Rectal smooth muscle tissue (tissue), 1 donor: Measurements from ENCODE around the gene MS4A1.
"Not testable (repeated sequence)": the region's sequence is repeated elsewhere in the genome, so short reads cannot be mapped to it uniquely, and the experiment has no call there.

Experiments
- H3K27ac ChIP-seq: one replicate; pipeline ENCODE4 v1.7.0; 2013; ENCODE audit warnings: low read depth, low read length, inconsistent platforms
- H3K27me3 ChIP-seq: one replicate; pipeline ENCODE4 v1.7.0; 2013; ENCODE audit warnings: low read length; ENCODE audit not compliant: control insufficient read depth, insufficient read depth
- H3K36me3 ChIP-seq: one replicate; pipeline ENCODE4 v1.7.0; 2013; ENCODE audit warnings: low read length; ENCODE audit not compliant: control insufficient read depth, insufficient read depth
- H3K4me1 ChIP-seq: one replicate; pipeline ENCODE4 v1.7.0; 2013; ENCODE audit warnings: low read length; ENCODE audit not compliant: control insufficient read depth, insufficient read depth
- H3K4me3 ChIP-seq: one replicate; pipeline ENCODE4 v1.7.0; 2013; ENCODE audit warnings: low read length
- H3K9ac ChIP-seq: one replicate; pipeline ENCODE4 v1.7.0; 2013; ENCODE audit warnings: low read length

The MS4A1 gene

DNA sequence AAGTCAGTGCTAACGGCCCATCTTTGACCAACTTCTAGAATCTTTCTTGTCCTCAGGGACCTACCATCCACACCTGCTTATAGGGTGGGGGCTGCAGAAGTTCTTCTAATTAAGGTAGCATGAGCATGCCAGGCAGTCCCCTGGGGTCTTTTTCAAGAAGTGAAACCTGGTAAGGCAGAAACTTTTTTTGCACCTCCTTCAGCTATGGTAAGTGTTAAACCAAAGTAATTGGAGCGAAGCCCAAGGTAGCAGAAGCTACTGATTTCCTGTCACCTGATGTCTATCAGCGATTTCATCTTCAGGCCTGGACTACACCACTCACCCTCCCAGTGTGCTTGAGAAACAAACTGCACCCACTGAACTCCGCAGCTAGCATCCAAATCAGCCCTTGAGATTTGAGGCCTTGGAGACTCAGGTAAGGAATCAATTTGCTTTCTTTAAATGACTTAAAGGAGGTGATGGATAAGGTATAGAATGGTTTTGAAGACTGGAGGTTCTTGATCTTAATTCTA, at the start of gene MS4A1:
Gene MS4A1, plus strand, starts transcription at position 317 of the 512 bp plus-strand sequence. CDS start 6,528 bp downstream, outside the sequence.
- Histone ChIP-seq H3K4me1 (no peaks in the 10 kb centered on the region), H3K27me3 (no peaks in the 10 kb centered on the region), H3K9ac (no peak within 1 kb of the TSS), H3K36me3 (no peaks in the 10 kb centered on the region), H3K27ac (no peak within 1 kb of the TSS), H3K4me3 (no peak within 1 kb of the TSS)

DNA sequence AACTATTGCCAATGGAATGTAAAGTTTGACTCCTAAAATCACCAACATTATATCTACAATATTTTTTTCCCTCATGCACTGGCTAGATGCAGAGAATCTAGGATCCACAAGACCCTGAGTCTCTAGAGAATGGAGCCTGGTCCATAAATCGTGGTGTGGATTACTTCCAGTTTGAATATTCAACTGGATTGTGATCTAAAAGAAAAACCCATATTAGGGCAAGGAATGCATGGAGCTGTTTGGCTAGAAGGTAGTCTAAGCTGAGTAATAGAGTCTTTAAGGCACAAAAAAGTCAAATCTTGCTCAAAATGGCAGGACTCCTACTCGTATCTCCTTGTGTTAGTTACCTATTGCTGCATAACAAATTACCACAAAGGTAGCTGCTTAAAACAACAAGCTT, 35.6 kb upstream of the MS4A1 start:
- Histone ChIP-seq H3K36me3 (no peaks in the 10 kb centered on the region), H3K9ac (no peak overlapping the region), H3K4me3 (no peak overlapping the region), H3K27me3 (no peaks in the 10 kb centered on the region), H3K4me1 (no peaks in the 10 kb centered on the region), H3K27ac (no peak overlapping the region)

DNA sequence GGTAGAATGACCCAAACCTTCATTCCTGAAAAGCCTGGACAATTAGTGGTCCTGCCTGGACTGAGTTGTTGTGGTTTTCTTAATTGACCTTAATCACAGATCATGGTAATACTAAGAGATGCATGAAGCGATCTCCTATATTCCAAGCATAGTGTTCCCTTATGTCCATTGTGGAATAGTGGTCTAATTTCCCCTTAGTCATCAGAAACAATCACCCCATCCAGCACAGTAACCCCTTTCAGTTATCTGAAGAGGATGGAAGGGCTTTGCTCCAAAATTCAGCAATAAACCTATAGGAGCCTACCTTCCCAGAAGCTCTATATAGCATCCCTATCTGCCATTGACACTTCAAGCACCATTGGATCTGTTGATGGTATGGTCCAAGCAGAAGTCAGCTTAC, 33.0 kb upstream of the MS4A1 start:
- Histone ChIP-seq H3K36me3 (no peaks in the 10 kb centered on the region), H3K4me1 (no peaks in the 10 kb centered on the region), H3K9ac (no peak overlapping the region), H3K4me3 (no peak overlapping the region), H3K27me3 (no peaks in the 10 kb centered on the region), H3K27ac (no peak overlapping the region)

DNA sequence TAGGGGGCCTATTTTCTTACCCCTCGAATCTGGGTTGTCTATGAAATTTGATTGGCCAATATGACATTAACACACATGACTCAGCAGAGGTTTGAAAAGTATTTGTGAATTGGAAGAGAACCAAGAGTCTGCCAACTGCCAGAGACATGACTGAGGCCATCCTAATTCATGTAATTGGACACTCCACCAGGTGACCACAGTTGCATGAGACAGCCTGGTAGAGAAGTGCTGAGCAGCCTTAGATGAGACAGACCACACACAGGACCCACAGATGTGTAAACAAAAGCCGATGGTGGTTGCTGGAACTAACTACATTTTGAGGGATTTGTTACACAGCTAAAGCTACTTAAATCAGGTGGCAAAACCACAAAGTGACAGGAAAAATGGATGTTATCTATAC, 27.1 kb upstream of the MS4A1 start:
- Histone ChIP-seq H3K4me1 (no peaks in the 10 kb centered on the region), H3K27ac (no peak overlapping the region), H3K27me3 (no peaks in the 10 kb centered on the region), H3K4me3 (no peak overlapping the region), H3K9ac (no peak overlapping the region), H3K36me3 (no peaks in the 10 kb centered on the region)

DNA sequence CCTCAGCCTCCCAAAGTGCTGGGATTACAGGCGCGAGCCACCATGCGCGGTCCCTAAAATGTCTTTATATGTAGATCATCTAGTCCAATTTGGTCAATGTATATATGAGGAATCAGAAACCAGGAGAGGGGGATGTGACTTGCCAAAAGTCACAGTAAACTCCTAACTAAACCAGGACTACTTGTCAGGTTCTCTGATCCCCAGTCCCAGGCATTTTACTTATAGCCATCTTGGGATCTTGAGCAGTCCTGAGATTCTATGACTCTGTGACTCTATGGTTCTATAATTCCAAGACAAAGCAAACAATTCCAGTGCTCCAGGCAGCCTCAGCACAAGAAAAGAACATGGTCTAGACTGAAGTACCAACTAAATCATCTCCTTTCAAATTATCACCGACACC, 26.4 kb upstream of the MS4A1 start, which contains the start of gene MS4A5:
Gene MS4A5, plus strand, starts transcription at position 301 of the 400 bp plus-strand sequence. CDS start 103 bp downstream, outside the sequence.
- no peaks in the 10 kb centered on the region for H3K36me3 ChIP-seq
- H3K4me3 ChIP-seq: no peak within 1 kb of the TSS
- H3K4me1 ChIP-seq: no peaks in the 10 kb centered on the region
- H3K9ac ChIP-seq: no peak within 1 kb of the TSS
- H3K27me3 ChIP-seq: no peaks in the 10 kb centered on the region
- H3K27ac ChIP-seq: no peak within 1 kb of the TSS

- no peaks in the 10 kb centered on the region for H3K4me1 ChIP-seq
- no peaks in the 10 kb centered on the region for H3K27me3 ChIP-seq
- no peaks in the 10 kb centered on the region for H3K36me3 ChIP-seq
- no peak overlapping the region for H3K4me3 ChIP-seq
- no peak overlapping the region for H3K9ac ChIP-seq
- no peak overlapping the region for H3K27ac ChIP-seq
Measured at GRCh38 chr11:60431251-60431650, 24.4 kb upstream of the MS4A1 start.

GRCh38 chr11:60433401-60433800, 22.2 kb upstream of the MS4A1 start:
- no peaks in the 10 kb centered on the region for H3K27me3 ChIP-seq
- H3K36me3 ChIP-seq: no peaks in the 10 kb centered on the region
- H3K4me3 ChIP-seq: no peak overlapping the region
- H3K27ac ChIP-seq: no peak overlapping the region
- no peak overlapping the region for H3K9ac ChIP-seq
- H3K4me1 ChIP-seq: no peaks in the 10 kb centered on the region

- no peak overlapping the region for H3K4me3 ChIP-seq
- no peaks in the 10 kb centered on the region for H3K27me3 ChIP-seq
- H3K9ac ChIP-seq: no peak overlapping the region
- H3K36me3 ChIP-seq: no peaks in the 10 kb centered on the region
- H3K4me1 ChIP-seq: no peaks in the 10 kb centered on the region
- H3K27ac ChIP-seq: no peak overlapping the region
Measured at GRCh38 chr11:60447070-60447469, 8.6 kb upstream of the MS4A1 start.

- no peaks in the 10 kb centered on the region for H3K27me3 ChIP-seq
- H3K27ac ChIP-seq: no peak overlapping the region
- H3K9ac ChIP-seq: no peak overlapping the region
- no peaks in the 10 kb centered on the region for H3K36me3 ChIP-seq
- no peaks in the 10 kb centered on the region for H3K4me1 ChIP-seq
- no peak overlapping the region for H3K4me3 ChIP-seq
Measured at GRCh38 chr11:60447846-60448245, 7.8 kb upstream of the MS4A1 start.

- H3K4me3 ChIP-seq, H3K9ac ChIP-seq, H3K27me3 ChIP-seq, H3K27ac ChIP-seq, H3K36me3 ChIP-seq, H3K4me1 ChIP-seq: not testable (repeated sequence)
Measured at GRCh38 chr11:60451185-60451584, 4.5 kb upstream of the MS4A1 start.

- H3K27me3 ChIP-seq: no peaks in the 10 kb centered on the region
- no peaks in the 10 kb centered on the region for H3K4me1 ChIP-seq
- H3K4me3 ChIP-seq: no peak overlapping the region
- H3K9ac ChIP-seq: no peak overlapping the region
- no peak overlapping the region for H3K27ac ChIP-seq
- H3K36me3 ChIP-seq: no peaks in the 10 kb centered on the region
Measured at GRCh38 chr11:60454212-60454611, 1.4 kb upstream of the MS4A1 start.

- H3K9ac ChIP-seq: no peak overlapping the region
- no peak overlapping the region for H3K4me3 ChIP-seq
- H3K36me3 ChIP-seq: no peaks in the 10 kb centered on the region
- no peaks in the 10 kb centered on the region for H3K27me3 ChIP-seq
- H3K4me1 ChIP-seq: no peaks in the 10 kb centered on the region
- H3K27ac ChIP-seq: no peak overlapping the region
Measured at GRCh38 chr11:60457576-60457975, 1.9 kb downstream of the MS4A1 start.

DNA sequence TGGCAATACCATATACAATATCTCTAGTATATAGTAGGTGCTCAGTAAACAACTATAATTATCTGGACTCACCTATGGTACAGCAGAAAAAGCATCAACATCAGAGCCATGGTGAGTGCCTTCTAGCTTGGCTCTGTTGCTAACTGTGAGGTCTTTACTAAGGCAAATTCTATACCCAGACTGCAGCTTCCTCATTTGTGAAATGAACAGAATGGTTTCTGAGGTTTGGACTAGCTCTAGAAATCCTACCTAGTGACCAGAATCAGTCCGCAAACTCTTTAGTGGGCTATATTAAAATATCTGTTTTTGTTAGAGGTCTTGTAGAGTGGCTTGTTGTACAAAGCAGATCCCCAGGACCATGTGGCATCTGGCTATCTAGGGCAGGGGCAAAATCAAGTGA, 3.7 kb downstream of the MS4A1 start:
- Histone ChIP-seq H3K27me3 (no peaks in the 10 kb centered on the region), H3K27ac (no peak overlapping the region), H3K36me3 (no peaks in the 10 kb centered on the region), H3K9ac (no peak overlapping the region), H3K4me1 (no peaks in the 10 kb centered on the region), H3K4me3 (no peak overlapping the region)
